Peyer's patch (tissue), 4 donors: Measurements from ENCODE around the gene RILPL2. TPM values are rescaled to one million over a fixed set of nuclear protein-coding genes. Genes with fewer than 3 reads are reported as not detected.

Experiments
- DNase-seq, 3 donors: peaks; one replicate each; pipeline ENCODE4 v3.0.0-alpha.2; 2017 to 2019
- H3K27ac ChIP-seq, 4 donors: fragments of 200-600 bp; sonication (generic); one replicate each; pipeline ENCODE4 v1.5.1; 2016 to 2019
- H3K27me3 ChIP-seq, 2 donors: fragments of 200-600 bp; sonication (generic); one replicate each; pipeline ENCODE4 v1.5.1; 2019
- H3K36me3 ChIP-seq, 3 donors: fragments of 200-600 bp; sonication (generic); one replicate each; pipeline ENCODE4 v1.5.1; 2016 to 2019
- H3K4me1 ChIP-seq, 4 donors: fragments of 200-600 bp; sonication (generic); one replicate each; pipeline ENCODE4 v1.5.1; 2016 to 2019
- H3K4me3 ChIP-seq, 4 donors: fragments of 200-600 bp; sonication (generic); 1 replicate in 3 of 4; 2 replicates in 1 of 4; pipeline ENCODE4 v1.5.1; 2016 to 2019; ENCODE audit warnings: mild to moderate bottlenecking in 1 of 4
- H3K9me3 ChIP-seq, 4 donors: fragments of 200-600 bp; sonication (generic); one replicate each; pipeline ENCODE4 v1.5.1; 2016 to 2019; ENCODE audit warnings: mild to moderate bottlenecking in 1 of 4
- CTCF ChIP-seq, 6 experiments: fragments of 450-650 bp in 4 of 6; fragments of 200-600 bp in 2 of 6; sonication (generic) in 1 of 6; IDR thresholded peaks; one replicate each; pipeline ENCODE4 v1.5.1; 2017 to 2019; ENCODE audit warnings: antibody characterized with exemption in 6 of 6, mild to moderate bottlenecking in 3 of 6, moderate library complexity in 1 of 6
- POLR2A ChIP-seq, 2 donors: fragments of 450-650 bp; IDR thresholded peaks; one replicate each; pipeline ENCODE4 v1.5.1; 2017; ENCODE audit warnings: antibody characterized with exemption in 2 of 2, mild to moderate bottlenecking in 2 of 2, moderate library complexity in 2 of 2
- total RNA-seq, 4 donors: library from RNA; depleted of rRNA; stranded (reverse); fragments of >200 nt; gene quantifications; one replicate each; pipeline ENCODE4 v1.1.0, GENCODE V29; 2016

The RILPL2 gene
- total RNA-seq, 4 donors from 2014 or later = 0.70 to 9.9 (median 2.3) TPM

GRCh38 chr12:123446333-123446713, 9.8 kb upstream of the RILPL2 start:
- no peaks in the 10 kb centered on the region for H3K9me3 ChIP-seq
- TF ChIP-seq POLR2A (IDR thresholded peaks at IDR 0.05) (no peak), CTCF (IDR thresholded peaks at IDR 0.05) (no peak)
- peak overlapping the region; percentile 30 to 74 (median 42) for H3K27ac ChIP-seq
- no peaks in the 10 kb centered on the region for H3K27me3 ChIP-seq
- no peaks in the 10 kb centered on the region for H3K36me3 ChIP-seq
- peaks cover 0 to 5% (median 0%) of the 10 kb centered on the region in 4 donors for H3K4me1 ChIP-seq
- H3K4me3 ChIP-seq = no peak overlapping the region
- no peak for DNase-seq

- peak overlapping the region; percentile 30 to 74 (median 42) for H3K27ac ChIP-seq
- no peaks in the 10 kb centered on the region for H3K9me3 ChIP-seq
- peak in 1 of 3 donors; percentile 55 for DNase-seq
- H3K4me3 ChIP-seq = no peak overlapping the region
- no peak for TF ChIP-seq POLR2A (IDR thresholded peaks at IDR 0.05)
- no peak for TF ChIP-seq CTCF (IDR thresholded peaks at IDR 0.05)
- no peaks in the 10 kb centered on the region for H3K27me3 ChIP-seq
- H3K36me3 ChIP-seq = no peaks in the 10 kb centered on the region
- peaks cover 0 to 5% (median 0%) of the 10 kb centered on the region in 4 donors for H3K4me1 ChIP-seq
These were observed 9.2 kb upstream of the RILPL2 start for GRCh38 chr12:123445388-123446332.

- no peak for DNase-seq
- TF ChIP-seq CTCF (IDR thresholded peaks at IDR 0.05) = no peak
- Histone ChIP-seq H3K9me3 (no peaks in the 10 kb centered on the region), H3K27me3 (no peaks in the 10 kb centered on the region), H3K36me3 (no peaks in the 10 kb centered on the region), H3K4me3 (no peak overlapping the region), H3K4me1 (peaks cover 0 to 5% (median 0%) of the 10 kb centered on the region in 4 donors), H3K27ac (no peak overlapping the region)
These were observed 7.9 kb upstream of the RILPL2 start for GRCh38 chr12:123444092-123445026.

- no peak for DNase-seq
- H3K27me3 ChIP-seq = no peaks in the 10 kb centered on the region
- H3K27ac ChIP-seq = no peak overlapping the region
- no peak for TF ChIP-seq POLR2A (IDR thresholded peaks at IDR 0.05)
- no peak for TF ChIP-seq CTCF (IDR thresholded peaks at IDR 0.05)
- no peaks in the 10 kb centered on the region for H3K9me3 ChIP-seq
- H3K4me1 ChIP-seq = peaks cover 0 to 5% (median 0%) of the 10 kb centered on the region in 4 donors
- no peak overlapping the region for H3K4me3 ChIP-seq
- H3K36me3 ChIP-seq = no peaks in the 10 kb centered on the region
These were observed 6.3 kb upstream of the RILPL2 start for GRCh38 chr12:123442774-123443173.

- DNase-seq = no peak
- Histone ChIP-seq H3K4me1 (peaks cover 0 to 5% (median 2%) of the 10 kb centered on the region in 4 donors), H3K27ac (peak overlapping the region in 1 of 4 donors; percentile 65), H3K9me3 (no peaks in the 10 kb centered on the region), H3K27me3 (no peaks in the 10 kb centered on the region), H3K36me3 (no peaks in the 10 kb centered on the region), H3K4me3 (no peak overlapping the region)
- no peak for TF ChIP-seq CTCF (IDR thresholded peaks at IDR 0.05)
- no peak for TF ChIP-seq POLR2A (IDR thresholded peaks at IDR 0.05)
These were observed 5.2 kb upstream of the RILPL2 start for GRCh38 chr12:123441523-123442164.
